GM12891 (cell line): Measurements from ENCODE around the gene PLGRKT.

Source experiments
- PAX5 ChIP-seq: IDR thresholded peaks from 2 replicates; pipeline ENCODE4 v1.6.1; 2011; ENCODE audit warnings: low read length, moderate library complexity, mild to moderate bottlenecking; ENCODE audit not compliant: insufficient read depth, severe bottlenecking
- POLR2A ChIP-seq: IDR thresholded peaks from 2 replicates; pipeline ENCODE4 v1.6.1; 2011; ENCODE audit warnings: low read depth, low read length, control low read depth
- POLR2AphosphoS5 ChIP-seq: IDR thresholded peaks from 2 replicates; pipeline ENCODE4 v1.6.1; 2011; ENCODE audit warnings: low read depth, low read length, control low read depth
- SPI1 ChIP-seq: IDR thresholded peaks from 2 replicates; pipeline ENCODE4 v1.6.1; 2011; ENCODE audit warnings: low read depth, low read length, control low read depth
- TAF1 ChIP-seq: IDR thresholded peaks from 2 replicates; pipeline ENCODE4 v1.6.1; 2011; ENCODE audit warnings: low read depth, low read length, control low read depth

DNA sequence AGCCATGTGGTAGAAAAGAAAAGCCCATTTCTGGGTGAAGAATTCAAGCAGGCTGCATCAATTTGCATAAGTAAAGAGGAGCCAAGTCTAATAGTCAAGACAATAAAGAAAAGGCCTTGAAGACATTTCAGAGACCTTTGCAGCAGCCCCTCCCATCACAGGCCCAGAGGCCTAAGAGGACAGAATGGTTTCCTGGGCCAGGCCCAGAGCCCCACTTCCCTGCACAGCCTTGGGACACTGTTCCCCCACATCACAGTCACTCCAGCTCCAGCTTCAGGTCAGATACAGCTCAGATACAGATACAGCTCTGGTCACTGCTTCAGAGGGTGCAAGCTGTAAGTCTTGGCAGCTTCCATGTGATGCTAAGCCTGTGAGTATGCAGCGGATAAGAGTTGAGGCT is 29.1 kb downstream of the PLGRKT start:
- TF ChIP-seq POLR2A: no peak
- TF ChIP-seq TAF1: no peak
- TF ChIP-seq POLR2AphosphoS5: no peak
- TF ChIP-seq PAX5: no peak
- TF ChIP-seq SPI1: no peak
